ENCODE data around the gene PMPCA.

DNA sequence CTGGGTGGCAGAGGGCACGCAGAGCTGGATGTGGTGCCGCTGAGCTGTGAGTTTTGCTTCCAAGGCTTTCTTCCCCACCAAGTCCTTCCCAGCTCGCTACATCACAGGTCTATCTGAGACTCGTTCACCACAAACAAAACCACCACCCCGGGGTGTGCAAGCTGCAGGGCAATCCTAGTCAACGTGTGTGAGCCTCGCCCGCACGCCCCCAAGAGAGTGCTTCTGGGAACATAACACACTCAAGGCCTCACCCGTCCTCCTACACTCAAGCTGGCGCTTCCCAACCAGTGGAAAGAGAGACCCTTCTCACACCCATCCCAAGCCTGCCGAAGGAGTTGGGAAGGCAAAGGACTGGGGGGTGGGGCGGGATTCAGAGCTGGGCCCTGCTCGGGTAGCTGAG is 21.1 kb upstream of the PMPCA start:
- TF ChIP-seq GATA3 (IDR thresholded peaks at IDR 0.05; ENCODE audit: low read depth, low read length), result no peak
- no peak for TF ChIP-seq GATA2 (IDR thresholded peaks at IDR 0.05; ENCODE audit: low read depth, low read length)
